Brain microvascular endothelial cell (primary cell): ENCODE data around the gene RNF115.
A peak's percentile ranks its signal among the peaks of the same experiment; 100 is the strongest.

Experiments
- DNase-seq: peaks from one replicate; pipeline ENCODE4 v3.0.0-alpha.2; 2020
- H3K27ac ChIP-seq: fragments of 250-450 bp; sonication (Bioruptor Pico); 2 replicates; pipeline ENCODE4 v1.5.1; 2020; ENCODE audit warnings: mild to moderate bottlenecking, moderate library complexity
- H3K27me3 ChIP-seq: fragments of 250-450 bp; sonication (Bioruptor Pico); replicated peaks from 2 replicates; pipeline ENCODE4 v1.5.1; 2020; ENCODE audit warnings: mild to moderate bottlenecking
- H3K36me3 ChIP-seq: fragments of 250-450 bp; sonication (Bioruptor Pico); replicated peaks from 2 replicates; pipeline ENCODE4 v1.5.1; 2020; ENCODE audit warnings: mild to moderate bottlenecking
- H3K4me3 ChIP-seq: 2 replicates; pipeline ENCODE4 v1.5.1; 2011; ENCODE audit warnings: low read depth, mild to moderate bottlenecking, control low read depth, low read length, moderate library complexity
- in situ Hi-C: cut with HindIII; loops from 2 replicates; pipeline ENCODE4 v1.10.0; 2017; ENCODE audit warnings: low sequenced_read_pairs, low pct_ligation_motif_present
- TF ChIP-seq, protein P1 (sequence below): IDR thresholded peaks from 2 replicates; pipeline ENCODE4 v1.5.1; 2011; ENCODE audit warnings: low read depth, mild to moderate bottlenecking, moderate library complexity, low read length, control low read depth, inconsistent platforms; ENCODE audit errors: missing control alignments

RNF115 gene

GRCh38 chr1:145823565-145824498 lies at the start of gene RNF115, which contains the start of gene POLR3C:
TSS of gene RNF115 (minus strand) at chr1:145824095. CDS start at chr1:145823873, 222 bp downstream.
TSS of gene POLR3C (plus strand) at chr1:145824200. CDS start at chr1:145825777, 1,577 bp downstream.
- peak; percentile 82 for DNase-seq
- H3K27ac ChIP-seq = peak within 1 kb of the TSS; percentile 84
- H3K27me3 ChIP-seq = no peaks in the 10 kb centered on the region
- peak within 1 kb of the TSS; percentile 93 for H3K4me3 ChIP-seq
- in situ Hi-C loops = no loop called here
- H3K36me3 ChIP-seq = peaks cover 24% of the 10 kb centered on the region
- TF ChIP-seq, protein P1, sequence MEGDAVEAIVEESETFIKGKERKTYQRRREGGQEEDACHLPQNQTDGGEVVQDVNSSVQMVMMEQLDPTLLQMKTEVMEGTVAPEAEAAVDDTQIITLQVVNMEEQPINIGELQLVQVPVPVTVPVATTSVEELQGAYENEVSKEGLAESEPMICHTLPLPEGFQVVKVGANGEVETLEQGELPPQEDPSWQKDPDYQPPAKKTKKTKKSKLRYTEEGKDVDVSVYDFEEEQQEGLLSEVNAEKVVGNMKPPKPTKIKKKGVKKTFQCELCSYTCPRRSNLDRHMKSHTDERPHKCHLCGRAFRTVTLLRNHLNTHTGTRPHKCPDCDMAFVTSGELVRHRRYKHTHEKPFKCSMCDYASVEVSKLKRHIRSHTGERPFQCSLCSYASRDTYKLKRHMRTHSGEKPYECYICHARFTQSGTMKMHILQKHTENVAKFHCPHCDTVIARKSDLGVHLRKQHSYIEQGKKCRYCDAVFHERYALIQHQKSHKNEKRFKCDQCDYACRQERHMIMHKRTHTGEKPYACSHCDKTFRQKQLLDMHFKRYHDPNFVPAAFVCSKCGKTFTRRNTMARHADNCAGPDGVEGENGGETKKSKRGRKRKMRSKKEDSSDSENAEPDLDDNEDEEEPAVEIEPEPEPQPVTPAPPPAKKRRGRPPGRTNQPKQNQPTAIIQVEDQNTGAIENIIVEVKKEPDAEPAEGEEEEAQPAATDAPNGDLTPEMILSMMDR = no peak

GRCh38 chr1:145871994-145872924 lies 48.4 kb upstream of the RNF115 start:
- no peak for DNase-seq
- Histone ChIP-seq H3K4me3 (peak overlapping the region; percentile 49), H3K27ac (no peak overlapping the region), H3K36me3 (no peaks in the 10 kb centered on the region), H3K27me3 (no peaks in the 10 kb centered on the region)
- in situ Hi-C loops = no loop called here
- TF ChIP-seq, protein P1 = peak; percentile 4

GRCh38 chr1:145868232-145868631 lies 44.3 kb upstream of the RNF115 start:
- Histone ChIP-seq H3K4me3 (no peak overlapping the region), H3K36me3 (no peaks in the 10 kb centered on the region), H3K27me3 (no peaks in the 10 kb centered on the region), H3K27ac (no peak overlapping the region)
- in situ Hi-C loops = no loop called here
- TF ChIP-seq, protein P1 = no peak
- no peak for DNase-seq

- in situ Hi-C loops = no loop called here
- no peak for DNase-seq
- H3K4me3 ChIP-seq = no peak overlapping the region
Measured at GRCh38 chr1:145863282-145864018, 39.6 kb upstream of the RNF115 start.

DNA sequence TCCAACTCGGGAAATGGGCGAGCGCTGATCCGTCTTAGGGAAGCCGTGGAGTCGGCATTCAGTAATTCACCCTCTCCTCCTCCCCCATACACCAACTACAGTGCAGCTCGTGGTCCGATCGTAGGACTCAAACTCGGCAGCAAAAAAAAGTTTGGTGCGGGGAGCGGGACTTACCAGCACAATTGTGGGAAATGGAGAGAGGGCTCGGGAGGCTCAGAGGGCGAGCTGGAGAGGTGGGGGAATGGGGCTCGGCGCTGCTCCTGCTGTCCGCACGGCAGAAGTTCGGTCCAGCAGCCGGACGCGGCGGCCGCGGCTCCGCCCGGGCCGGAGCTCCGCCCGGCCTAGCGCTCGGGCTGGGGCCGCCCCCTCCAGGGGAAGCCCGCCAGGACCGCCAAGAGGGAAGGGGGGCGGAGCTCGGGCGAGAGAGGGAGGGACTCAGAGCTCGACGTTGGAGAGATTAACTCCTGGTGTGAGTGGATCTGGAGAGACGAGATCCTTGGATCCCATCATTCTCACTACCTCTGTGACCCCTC lies 35.7 kb upstream of the RNF115 start:
- no peaks in the 10 kb centered on the region for H3K27me3 ChIP-seq
- peak overlapping the region; percentile 55 for H3K27ac ChIP-seq
- TF ChIP-seq, protein P1 = no peak
- in situ Hi-C loops = no loop called here
- peak overlapping the region; percentile 91 for H3K4me3 ChIP-seq
- H3K36me3 ChIP-seq = peaks cover 21% of the 10 kb centered on the region
- peak; percentile 75 for DNase-seq

More at GRCh38 chr1:145863282-145864018, 39.6 kb upstream of the RNF115 start:
- TF ChIP-seq, protein P1 = no peak
- Histone ChIP-seq H3K27ac (no peak overlapping the region), H3K27me3 (no peaks in the 10 kb centered on the region), H3K36me3 (no peaks in the 10 kb centered on the region)
